H9 (cell line): ENCODE data around the gene ENDOU. TPM values are rescaled to one million over a fixed set of nuclear protein-coding genes. Genes with fewer than 3 reads are reported as not detected.
A peak's percentile ranks its signal among the peaks of the same experiment; 100 is the strongest.

Source experiments
- DNase-seq: peaks from one replicate; pipeline ENCODE4 v3.0.0-alpha.2; 2017
- H2AFZ ChIP-seq: one replicate; pipeline ENCODE4 v1.6.1; 2013; ENCODE audit warnings: mild to moderate bottlenecking, low read length, control low read depth, moderate library complexity
- H2AK5ac ChIP-seq: 2 replicates; pipeline ENCODE4 v1.6.1; 2013; ENCODE audit warnings: low read length, control low read depth, mixed read lengths; ENCODE audit not compliant: insufficient read length
- H2BK120ac ChIP-seq: one replicate; pipeline ENCODE4 v1.6.1; 2013; ENCODE audit warnings: low read depth, mild to moderate bottlenecking, low read length, control low read depth, inconsistent platforms; ENCODE audit not compliant: poor library complexity, severe bottlenecking
- H2BK12ac ChIP-seq: 2 replicates; pipeline ENCODE4 v1.6.1; 2013; ENCODE audit warnings: low read length, control low read depth, mixed read lengths, low read depth; ENCODE audit not compliant: insufficient read length
- H2BK15ac ChIP-seq: 2 replicates; pipeline ENCODE4 v1.6.1; 2013; ENCODE audit warnings: low read depth, low read length, control low read depth
- H2BK20ac ChIP-seq: one replicate; pipeline ENCODE4 v1.6.1; 2013; ENCODE audit warnings: low read depth, mild to moderate bottlenecking, low read length, control low read depth, inconsistent platforms; ENCODE audit not compliant: poor library complexity, severe bottlenecking
- H2BK5ac ChIP-seq: 2 replicates; pipeline ENCODE4 v1.6.1; 2013; ENCODE audit warnings: low read length, control low read depth, mixed read lengths; ENCODE audit not compliant: insufficient read length
- H3K14ac ChIP-seq: 2 replicates; pipeline ENCODE4 v1.6.1; 2013; ENCODE audit warnings: low read length, control low read depth; ENCODE audit not compliant: insufficient read depth
- H3K18ac ChIP-seq: 2 replicates; pipeline ENCODE4 v1.6.1; 2013; ENCODE audit warnings: low read depth, mild to moderate bottlenecking, mixed read lengths, low read length, control low read depth; ENCODE audit not compliant: insufficient read length
- H3K23ac ChIP-seq: 2 replicates; pipeline ENCODE4 v1.6.1; 2013; ENCODE audit warnings: low read length, control low read depth, mixed read lengths, low read depth; ENCODE audit not compliant: insufficient read length
- H3K23me2 ChIP-seq: 2 replicates; pipeline ENCODE4 v1.6.1; 2013; ENCODE audit warnings: low read depth, mild to moderate bottlenecking, mixed read lengths, low read length, control low read depth; ENCODE audit not compliant: insufficient read length, poor library complexity, severe bottlenecking
- H3K27ac ChIP-seq: 2 replicates; pipeline ENCODE4 v1.5.1; 2013; ENCODE audit warnings: low read length, control low read depth, mixed read lengths, low read depth; ENCODE audit not compliant: insufficient read length
- H3K27me3 ChIP-seq: 2 replicates; pipeline ENCODE4 v1.6.1; 2013; ENCODE audit warnings: low read length, control low read depth, inconsistent platforms; ENCODE audit not compliant: insufficient read depth
- H3K4ac ChIP-seq: 2 replicates; pipeline ENCODE4 v1.6.1; 2013; ENCODE audit warnings: low read depth, mild to moderate bottlenecking, control low read depth, inconsistent platforms, low read length, moderate library complexity
- H3K4me1 ChIP-seq: 2 replicates; pipeline ENCODE4 v1.6.1; 2013; ENCODE audit warnings: low read length, control low read depth, inconsistent platforms; ENCODE audit not compliant: insufficient read depth
- H3K4me2 ChIP-seq: 2 replicates; pipeline ENCODE4 v1.6.1; 2013; ENCODE audit warnings: low read length, control low read depth, mixed read lengths; ENCODE audit not compliant: insufficient read length, insufficient read depth
- H3K56ac ChIP-seq: 2 replicates; pipeline ENCODE4 v1.6.1; 2013; ENCODE audit warnings: low read depth, mild to moderate bottlenecking, mixed read lengths, low read length, control low read depth; ENCODE audit not compliant: insufficient read length
- H3K79me1 ChIP-seq: 2 replicates; pipeline ENCODE4 v1.6.1; 2013; ENCODE audit warnings: low read depth, mild to moderate bottlenecking, moderate library complexity, low read length, control low read depth, inconsistent platforms; ENCODE audit not compliant: insufficient read depth, poor library complexity, severe bottlenecking
- H3K79me2 ChIP-seq: 2 replicates; pipeline ENCODE4 v1.6.1; 2013; ENCODE audit warnings: low read length, control low read depth, inconsistent platforms; ENCODE audit not compliant: insufficient read depth
- H3K9ac ChIP-seq: 2 replicates; pipeline ENCODE4 v1.6.1; 2013; ENCODE audit warnings: low read length, control low read depth, mixed read lengths; ENCODE audit not compliant: insufficient read length; ENCODE audit errors: extremely low read depth
- H3K9me3 ChIP-seq: one replicate; pipeline ENCODE4 v1.6.1; 2013; ENCODE audit warnings: low read depth, low read length, inconsistent platforms; ENCODE audit not compliant: control insufficient read depth
- H3T11ph ChIP-seq: one replicate; pipeline ENCODE4 v1.6.1; 2013; ENCODE audit warnings: mild to moderate bottlenecking, low read length, control low read depth, inconsistent platforms
- H4K20me1 ChIP-seq: one replicate; pipeline ENCODE4 v1.6.1; 2013; ENCODE audit not compliant: control insufficient read depth, insufficient read length, insufficient read depth
- H4K5ac ChIP-seq: 2 replicates; pipeline ENCODE4 v1.6.1; 2013; ENCODE audit warnings: low read depth, mild to moderate bottlenecking, mixed read lengths, low read length, control low read depth; ENCODE audit not compliant: insufficient read length
- H4K8ac ChIP-seq: replicated peaks from 2 replicates; pipeline ENCODE4 v1.6.1; 2013; ENCODE audit warnings: low read length, control low read depth, mixed read lengths, low read depth; ENCODE audit not compliant: insufficient read length
- H4K91ac ChIP-seq: 2 replicates; pipeline ENCODE4 v1.6.1; 2013; ENCODE audit warnings: low read depth, mild to moderate bottlenecking, moderate library complexity, mixed read lengths, low read length, control low read depth; ENCODE audit not compliant: insufficient read length
- H3K27ac Mint-ChIP-seq, 3 experiments: 2 replicates in 2 of 3; 3 replicates in 1 of 3; pipeline ENCODE4 v1.8.0; 2020 to 2021; ENCODE audit warnings: mixed read lengths in 3 of 3, mild to moderate bottlenecking in 1 of 3, moderate library complexity in 1 of 3
- H3K27me3 Mint-ChIP-seq: 2 replicates; pipeline ENCODE4 v1.8.0; 2021; ENCODE audit warnings: low read depth, mild to moderate bottlenecking, moderate library complexity, mixed read lengths
- H3K36me3 Mint-ChIP-seq, 3 experiments: 2 replicates in 2 of 3; 3 replicates in 1 of 3; pipeline ENCODE4 v1.8.0; 2020 to 2021; ENCODE audit warnings: low read depth in 3 of 3, mixed read lengths in 3 of 3; ENCODE audit not compliant: insufficient read depth in 1 of 3
- H3K4me1 Mint-ChIP-seq, 2 experiments: 2 replicates each; pipeline ENCODE4 v1.8.0; 2020; ENCODE audit warnings: mixed read lengths in 2 of 2
- H3K4me3 Mint-ChIP-seq, 2 experiments: 2 replicates in 1 of 2; 3 replicates in 1 of 2; pipeline ENCODE4 v1.8.0; 2020 to 2021; ENCODE audit warnings: mild to moderate bottlenecking in 2 of 2, mixed read lengths in 2 of 2, moderate library complexity in 1 of 2
- H3K9me3 Mint-ChIP-seq, 2 experiments: 2 replicates in 1 of 2; 3 replicates in 1 of 2; pipeline ENCODE4 v1.8.0; 2020; ENCODE audit warnings: mild to moderate bottlenecking in 2 of 2, mixed read lengths in 2 of 2, moderate library complexity in 1 of 2
- CTCF ChIP-seq: fragments of 200-600 bp; sonication (generic); conservative IDR thresholded peaks from 3 replicates; pipeline ENCODE4 v1.8.0; 2021; ENCODE audit warnings: antibody characterized with exemption, mild to moderate bottlenecking
- WGBS: extraction: QIAGEN DNeasy Blood & Tissue Kit; methylation state at CpG from one replicate; pipeline ENCODE4 v1.1.7; 2013; ENCODE audit warnings: missing lambda C conversion rate, low lambda C conversion rate, mixed read lengths; ENCODE audit not compliant: insufficient read length; ENCODE audit errors: extremely low coverage; 5-methylcytosine and 5-hydroxymethylcytosine counted together
- total RNA-seq: library from RNA; stranded (reverse); gene quantifications from 2 replicates; pipeline ENCODE4 v1.2.1, GENCODE V29; 2021

Gene ENDOU
- total RNA-seq, 1 experiment from 2014 or later: not detected

DNA sequence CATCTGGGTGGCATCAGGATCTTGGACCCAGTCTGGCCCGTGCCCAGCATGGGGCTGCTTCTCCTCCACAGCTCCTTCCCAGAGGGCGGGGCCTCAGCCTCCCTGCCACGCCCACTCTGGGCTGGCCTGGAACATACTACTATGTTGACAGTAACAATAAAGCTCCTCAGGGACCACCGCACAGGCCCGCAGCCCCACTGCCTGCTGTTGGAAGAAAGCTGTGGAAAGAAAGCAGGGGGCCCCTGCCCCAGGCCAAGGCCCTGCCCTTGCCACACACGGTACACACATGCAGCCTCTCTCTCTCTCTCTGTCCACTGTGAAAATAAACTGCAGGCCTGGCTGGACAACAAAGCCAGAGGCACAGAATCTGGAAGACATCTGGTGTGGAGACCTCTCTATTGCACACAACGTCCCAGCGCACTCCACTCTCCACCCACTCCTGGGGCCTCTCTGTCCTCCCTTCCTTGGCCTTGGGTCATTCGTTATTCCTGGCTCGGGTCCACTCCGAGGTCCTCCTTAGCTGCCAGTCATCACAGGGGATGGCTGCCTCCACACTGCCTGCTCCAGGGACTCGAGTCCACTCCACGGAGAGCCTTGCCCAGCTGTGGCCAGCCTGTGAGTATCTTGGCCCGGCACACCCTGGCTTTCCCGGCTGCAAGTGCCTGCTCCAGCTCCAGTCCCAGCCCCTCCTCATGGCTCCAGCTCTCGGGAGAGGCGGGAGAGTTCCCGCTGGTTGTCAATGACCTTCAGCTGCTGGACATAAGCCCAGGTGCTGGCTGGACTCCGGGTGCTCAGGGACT lies 11.8 kb upstream of the ENDOU start:
- no peaks in the 10 kb centered on the region; a peak in 1 of 7 replicates for H3K36me3 Mint-ChIP-seq
- WGBS: no CpG with 5 or more reads among the region's 19 CpGs
- Histone ChIP-seq H2BK12ac (no peak overlapping the region), H3K27me3 (no peaks in the 10 kb centered on the region), H4K20me1 (no peaks in the 10 kb centered on the region), H2AFZ (no peak overlapping the region), H3K56ac (no peak overlapping the region), H2BK120ac (no peak overlapping the region), H2BK5ac (no peak overlapping the region), H3K79me1 (no peaks in the 10 kb centered on the region), H3K4ac (no peak overlapping the region), H4K5ac (no peak overlapping the region), H4K8ac (no peak overlapping the region), H3K23ac (no peak overlapping the region), H3K4me1 (peaks cover 3% of the 10 kb centered on the region; the same call in 1 of the 2 replicates), H3K9ac (no peak overlapping the region), H3T11ph (no peak overlapping the region), H3K9me3 (no peaks in the 10 kb centered on the region), H2AK5ac (no peak overlapping the region), H3K79me2 (no peaks in the 10 kb centered on the region), H3K18ac (no peak overlapping the region), H3K27ac (no peak overlapping the region), H2BK15ac (no peak overlapping the region), H4K91ac (no peak overlapping the region), H3K23me2 (no peaks in the 10 kb centered on the region), H2BK20ac (no peak overlapping the region), H3K14ac (no peak overlapping the region; the same call in 1 of the 2 replicates), H3K4me2 (no peak overlapping the region)
- no peak overlapping the region for H3K27ac Mint-ChIP-seq
- no peak for TF ChIP-seq CTCF
- H3K4me3 Mint-ChIP-seq: no peak overlapping the region; a peak in 1 of 5 replicates
- DNase-seq: peak; percentile 36
- peaks cover 21 to 37% of the 10 kb centered on the region in 2 experiments for H3K4me1 Mint-ChIP-seq
- peaks cover 5% of the 10 kb centered on the region for H3K27me3 Mint-ChIP-seq
- H3K9me3 Mint-ChIP-seq: no peaks in the 10 kb centered on the region
